Renal cortex interstitium (tissue), 11 donors: ENCODE results near the gene UNC13B. TPM values are rescaled to one million over a fixed set of nuclear protein-coding genes. Genes with fewer than 3 reads are reported as not detected.
"Not testable (repeated sequence)": the region's sequence is repeated elsewhere in the genome, so short reads cannot be mapped to it uniquely, and the experiment has no call there.

Source experiments
- DNase-seq, 11 donors: peaks; one replicate each; pipeline ENCODE4 v3.0.0-alpha.2; 2013; ENCODE audit warnings: low read depth in 9 of 11, low spot score in 4 of 11; ENCODE audit errors: extremely low read depth in 1 of 11
- polyA plus RNA-seq, 3 donors: library from polyadenylated mRNA; unstranded; fragments of 120-200 nt; gene quantifications; one replicate each; pipeline ENCODE4 v1.2.1, GENCODE V29; 2013; ENCODE audit not compliant: insufficient read length in 3 of 3

Gene UNC13B
- polyA plus RNA-seq, 3 donors, result 25.5 to 29.6 (median 26.9) TPM

DNA sequence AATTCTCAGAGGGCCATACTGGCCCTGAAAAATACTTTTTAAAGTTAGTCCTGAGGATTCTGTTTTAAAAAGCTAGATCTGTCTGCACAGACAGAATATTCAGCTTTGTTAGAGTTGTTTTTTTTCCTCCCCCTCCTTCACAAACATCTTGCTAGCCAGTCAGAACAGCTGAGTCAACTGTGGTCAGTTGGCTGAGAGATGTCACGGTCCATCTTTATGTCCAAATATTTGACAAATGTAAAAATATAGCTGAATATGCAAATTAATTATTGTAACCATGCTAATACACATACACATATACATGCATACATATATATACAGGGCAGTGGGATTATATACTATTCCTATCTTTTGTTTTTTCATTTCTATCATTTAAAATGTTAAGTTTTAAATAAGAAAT is 33.9 kb downstream of the UNC13B start:
- no peak for DNase-seq

- DNase-seq, result no peak
Measured at GRCh38 chr9:35198191-35198590, 36.4 kb downstream of the UNC13B start.

GRCh38 chr9:35203528-35203927 is 41.7 kb downstream of the UNC13B start:
- no peak for DNase-seq

- no peak for DNase-seq
Measured at GRCh38 chr9:35205340-35205739, 43.5 kb downstream of the UNC13B start.

DNA sequence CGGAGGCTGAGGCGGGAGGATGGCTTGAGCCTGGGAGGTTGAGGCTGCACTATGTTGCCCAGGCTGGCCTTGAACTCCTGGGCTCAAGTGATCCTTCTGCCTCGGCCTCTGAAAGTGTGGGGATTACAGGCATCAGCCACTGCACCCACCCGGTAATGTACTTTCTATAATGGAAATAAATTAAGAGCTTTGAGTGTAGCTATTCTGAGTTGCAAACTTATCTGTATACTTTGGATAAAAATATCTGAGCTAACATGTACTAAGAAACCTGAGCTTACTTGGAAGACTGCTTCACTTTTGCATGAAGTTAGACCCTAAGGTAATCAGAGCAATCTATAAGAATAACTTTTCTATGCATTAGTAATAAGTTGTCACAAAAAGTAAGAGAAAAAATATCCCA is 50.0 kb downstream of the UNC13B start:
- DNase-seq, result no peak

DNA sequence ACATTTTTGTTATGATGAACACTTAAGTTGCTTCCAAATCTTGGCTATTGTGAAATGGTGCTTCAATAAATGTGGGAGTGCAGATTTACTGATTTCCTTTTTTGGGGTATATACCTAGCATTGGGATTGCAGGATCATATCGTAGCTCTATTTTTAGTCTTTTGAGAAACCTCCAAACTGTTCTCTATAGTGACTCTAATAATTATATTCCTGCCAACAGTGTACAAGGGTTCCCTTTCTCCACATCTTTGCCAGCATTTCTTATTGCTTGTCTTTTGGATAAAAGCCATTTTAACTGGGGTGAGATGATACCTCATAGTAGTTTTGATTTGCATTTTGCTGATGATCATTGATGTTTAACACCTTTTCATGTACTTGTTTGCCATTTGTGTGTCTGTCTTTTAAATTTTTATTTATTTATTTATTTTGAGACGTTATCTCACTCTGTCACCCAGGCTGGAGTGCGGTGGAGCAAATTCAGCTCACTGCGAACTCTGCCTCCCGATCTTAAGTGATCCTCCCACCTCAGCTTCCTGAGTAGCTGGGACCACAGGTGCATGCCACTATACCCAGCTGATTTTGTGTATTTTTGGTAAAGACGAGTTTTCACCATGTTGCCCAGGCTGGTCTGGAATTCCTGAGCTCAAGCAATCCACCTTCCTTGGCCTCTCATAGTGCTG is 59.0 kb downstream of the UNC13B start:
- no peak for DNase-seq

GRCh38 chr9:35225677-35226076 is 63.9 kb downstream of the UNC13B start:
- no peak for DNase-seq

DNA sequence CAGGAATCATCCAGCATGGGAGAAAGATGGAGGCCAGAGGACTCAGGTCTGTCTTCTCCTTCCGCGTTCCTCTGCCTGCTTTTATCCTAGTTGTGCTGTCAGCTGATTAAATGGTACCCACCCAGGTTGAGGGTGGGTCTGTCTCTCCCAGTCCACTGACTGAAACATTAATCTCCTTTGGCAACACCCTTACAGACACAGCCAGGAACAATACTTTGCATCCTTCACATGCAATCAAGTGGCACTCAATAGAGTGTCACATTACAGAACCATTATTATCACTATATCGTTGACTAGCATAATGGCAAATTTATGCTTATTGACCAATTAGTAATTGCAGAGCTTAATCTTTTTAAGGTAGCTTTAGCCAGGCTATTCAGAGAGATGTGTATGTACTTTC is 64.8 kb downstream of the UNC13B start:
- DNase-seq, result no peak

DNA sequence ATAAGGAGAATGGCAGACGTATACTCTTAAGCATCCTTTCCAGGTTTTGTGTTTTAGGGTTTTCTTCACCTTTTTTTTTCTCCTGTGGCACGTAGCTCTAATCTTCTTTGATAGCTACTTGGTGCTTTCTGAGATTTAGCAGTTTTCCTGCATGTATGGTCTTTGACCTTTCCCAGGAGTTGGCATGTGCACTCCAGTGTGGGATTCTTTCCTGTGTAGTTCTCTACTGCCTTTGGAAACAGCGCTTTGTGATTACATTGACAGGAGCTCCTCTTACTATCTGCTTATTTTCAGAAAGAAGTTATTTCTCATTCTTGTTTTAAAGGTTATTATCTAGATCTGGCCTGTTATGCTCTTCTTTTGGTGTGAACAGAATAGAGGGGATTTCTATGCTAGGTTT is 65.5 kb downstream of the UNC13B start:
- DNase-seq, result no peak

GRCh38 chr9:35229066-35229778 is 67.4 kb downstream of the UNC13B start:
- peak in 10 of 11 donors; percentile 5 to 58 (median 22) for DNase-seq

GRCh38 chr9:35229779-35230143 is 68.0 kb downstream of the UNC13B start:
- DNase-seq, result no peak

- DNase-seq, result no peak
Measured at GRCh38 chr9:35232867-35233544, 71.2 kb downstream of the UNC13B start.

GRCh38 chr9:35236692-35237091 is 74.9 kb downstream of the UNC13B start:
- DNase-seq, result no peak

- DNase-seq, result no peak
Measured at GRCh38 chr9:35237311-35237710, 75.5 kb downstream of the UNC13B start.

DNA sequence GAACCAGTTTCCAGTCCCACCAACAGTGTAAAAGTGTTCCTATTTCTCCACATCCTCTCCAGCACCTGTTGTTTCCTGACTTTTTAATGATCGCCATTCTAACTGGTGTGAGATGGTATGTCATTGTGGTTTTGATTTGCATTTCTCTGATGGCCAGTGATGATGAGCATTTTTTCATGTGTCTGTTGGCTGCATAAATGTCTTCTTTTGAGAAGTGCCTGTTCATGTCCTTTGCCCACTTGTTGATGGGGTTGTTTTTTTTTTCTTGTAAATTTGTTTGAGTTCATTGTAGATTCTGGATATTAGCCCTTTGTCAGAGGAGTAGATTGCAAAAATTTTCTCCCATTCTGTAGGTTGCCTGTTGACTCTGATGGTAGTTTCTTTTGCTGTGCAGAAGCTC is 84.1 kb downstream of the UNC13B start:
- DNase-seq, result not testable (repeated sequence)

DNA sequence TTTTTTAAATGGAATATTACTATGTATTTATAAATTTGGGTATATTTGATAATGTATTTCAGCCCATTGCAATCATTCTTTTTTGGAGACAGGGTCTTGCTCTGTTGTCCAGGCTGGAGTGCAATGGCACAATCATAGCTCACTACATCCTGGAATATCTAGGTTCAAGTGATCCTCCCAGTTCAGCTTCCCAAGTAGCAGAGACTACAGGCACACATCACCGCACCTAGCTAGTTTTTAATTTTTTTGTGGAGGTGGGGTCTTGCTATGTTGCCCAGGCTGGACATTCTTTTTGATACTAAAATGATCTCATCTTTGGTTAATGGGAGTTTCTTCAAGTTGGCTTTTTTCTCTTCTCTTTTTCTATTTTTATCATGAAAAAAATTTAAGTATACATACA is 91.3 kb downstream of the UNC13B start:
- no peak for DNase-seq

DNA sequence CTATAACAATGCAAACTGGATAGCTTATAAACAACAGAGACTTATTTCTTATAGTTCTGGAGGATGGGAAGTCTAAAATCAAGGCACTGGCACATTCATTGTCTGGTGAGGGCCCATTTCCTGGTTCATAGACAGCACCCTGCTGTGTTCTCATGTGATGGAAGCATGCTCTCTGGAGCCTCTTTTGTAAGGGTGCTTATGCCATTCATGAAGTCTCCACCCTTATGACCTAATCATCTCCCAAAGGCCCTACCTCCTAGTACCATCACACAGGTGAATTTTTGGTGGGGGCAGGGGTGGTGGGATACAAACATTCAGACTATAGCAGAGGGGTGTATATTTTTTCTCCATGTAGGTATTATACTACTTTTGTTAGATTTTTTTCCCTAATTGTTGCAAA is 92.4 kb downstream of the UNC13B start:
- no peak for DNase-seq

- DNase-seq, result no peak
Measured at GRCh38 chr9:35254984-35255857, 93.4 kb downstream of the UNC13B start.

- DNase-seq, result no peak
Measured at GRCh38 chr9:35257986-35258659, 96.3 kb downstream of the UNC13B start.
